NB4 (cell line): ENCODE results near the gene BTBD2.

Experiments
- POLR2A ChIP-seq: IDR thresholded peaks from 2 replicates; pipeline ENCODE4 v1.6.1; 2011; ENCODE audit warnings: mild to moderate bottlenecking; ENCODE audit not compliant: insufficient read length; ENCODE audit errors: extremely low read depth
- TF ChIP-seq, protein P1 (sequence below): IDR thresholded peaks from one replicate; pipeline ENCODE4 v1.5.1; 2012; ENCODE audit warnings: low read depth, low read length
- TF ChIP-seq, protein P2 (sequence below): IDR thresholded peaks from 2 replicates; pipeline ENCODE4 v1.6.1; 2011; ENCODE audit warnings: low read depth, low read length

DNA sequence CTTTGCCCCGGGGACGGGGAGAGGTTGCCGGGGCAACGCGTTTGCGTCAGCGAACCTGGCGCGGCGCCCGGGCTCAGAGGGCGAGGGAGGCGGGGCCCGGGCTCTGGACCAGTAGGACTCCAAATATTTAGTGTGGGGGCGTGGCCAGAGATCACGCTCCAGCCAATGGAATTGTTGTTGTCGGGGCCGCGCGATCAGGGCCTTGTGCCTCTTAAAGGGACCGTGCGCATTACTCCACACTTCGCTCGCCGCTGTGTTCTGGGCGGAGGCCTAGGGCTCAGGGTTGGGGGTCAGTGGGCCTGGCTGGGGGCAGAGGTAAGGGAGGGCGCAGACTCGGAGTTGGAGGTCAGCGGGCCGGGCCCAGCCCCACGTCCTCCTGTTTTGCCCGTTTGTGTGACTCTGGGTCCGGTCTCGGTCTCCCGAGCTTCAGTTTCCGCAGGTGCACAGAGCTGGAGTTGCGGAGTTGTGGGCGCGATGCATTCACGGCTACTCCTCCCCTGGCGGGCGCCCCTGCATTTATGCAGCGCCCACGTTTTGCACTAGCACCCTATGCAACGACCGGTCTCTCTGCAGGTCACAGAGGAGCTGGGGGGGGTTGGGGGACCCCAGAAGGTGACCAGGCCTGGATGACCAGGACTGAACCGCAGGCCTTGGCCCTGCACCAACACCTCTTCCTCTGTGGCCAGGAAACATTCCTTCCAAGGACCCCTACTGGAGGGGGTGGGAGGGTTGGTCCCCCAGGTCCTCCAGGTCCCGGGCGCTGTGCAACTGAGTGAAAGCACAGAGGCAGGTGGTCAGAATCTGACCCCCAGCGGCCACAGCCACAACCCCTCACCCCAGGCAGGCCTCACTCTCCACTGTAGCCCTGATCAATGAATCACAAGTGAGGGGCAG, 46.2 kb upstream of the BTBD2 start:
- TF ChIP-seq, protein P1, sequence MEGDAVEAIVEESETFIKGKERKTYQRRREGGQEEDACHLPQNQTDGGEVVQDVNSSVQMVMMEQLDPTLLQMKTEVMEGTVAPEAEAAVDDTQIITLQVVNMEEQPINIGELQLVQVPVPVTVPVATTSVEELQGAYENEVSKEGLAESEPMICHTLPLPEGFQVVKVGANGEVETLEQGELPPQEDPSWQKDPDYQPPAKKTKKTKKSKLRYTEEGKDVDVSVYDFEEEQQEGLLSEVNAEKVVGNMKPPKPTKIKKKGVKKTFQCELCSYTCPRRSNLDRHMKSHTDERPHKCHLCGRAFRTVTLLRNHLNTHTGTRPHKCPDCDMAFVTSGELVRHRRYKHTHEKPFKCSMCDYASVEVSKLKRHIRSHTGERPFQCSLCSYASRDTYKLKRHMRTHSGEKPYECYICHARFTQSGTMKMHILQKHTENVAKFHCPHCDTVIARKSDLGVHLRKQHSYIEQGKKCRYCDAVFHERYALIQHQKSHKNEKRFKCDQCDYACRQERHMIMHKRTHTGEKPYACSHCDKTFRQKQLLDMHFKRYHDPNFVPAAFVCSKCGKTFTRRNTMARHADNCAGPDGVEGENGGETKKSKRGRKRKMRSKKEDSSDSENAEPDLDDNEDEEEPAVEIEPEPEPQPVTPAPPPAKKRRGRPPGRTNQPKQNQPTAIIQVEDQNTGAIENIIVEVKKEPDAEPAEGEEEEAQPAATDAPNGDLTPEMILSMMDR = no peak
- peak; percentile 47 for TF ChIP-seq POLR2A
- TF ChIP-seq, protein P2, sequence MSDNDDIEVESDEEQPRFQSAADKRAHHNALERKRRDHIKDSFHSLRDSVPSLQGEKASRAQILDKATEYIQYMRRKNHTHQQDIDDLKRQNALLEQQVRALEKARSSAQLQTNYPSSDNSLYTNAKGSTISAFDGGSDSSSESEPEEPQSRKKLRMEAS = peak; percentile 30; the same call in 1 of the 2 replicates
